Fibroblast of lung (primary cell): Measurements from ENCODE around the gene HNRNPLL. TPM values are rescaled to one million over a fixed set of nuclear protein-coding genes. Genes with fewer than 3 reads are reported as not detected.

Experiments used
- DNase-seq, 2 donors: peaks; one replicate each; pipeline versions ENCODE4 v3.0.0 to v3.0.0-alpha.2; 2010; ENCODE audit warnings: low read depth in 2 of 2
- H2AFZ ChIP-seq: 2 replicates; pipeline ENCODE4 v1.5.1; 2012; ENCODE audit warnings: low read length, control low read depth, inconsistent platforms
- H3K27ac ChIP-seq: 2 replicates; pipeline ENCODE4 v1.5.1; 2011; ENCODE audit warnings: low read length, control low read depth; ENCODE audit not compliant: insufficient read depth
- H3K27me3 ChIP-seq: 2 replicates; pipeline ENCODE4 v1.5.1; 2011; ENCODE audit warnings: mild to moderate bottlenecking, low read length; ENCODE audit not compliant: control insufficient read depth, insufficient read depth
- H3K36me3 ChIP-seq: 2 replicates; pipeline ENCODE4 v1.5.1; 2011; ENCODE audit warnings: low read length; ENCODE audit not compliant: control insufficient read depth, insufficient read depth
- H3K4me1 ChIP-seq: 2 replicates; pipeline ENCODE4 v1.5.1; 2011; ENCODE audit warnings: low read length; ENCODE audit not compliant: control insufficient read depth, insufficient read depth; ENCODE audit errors: extremely low read depth
- H3K4me2 ChIP-seq: 2 replicates; pipeline ENCODE4 v1.5.1; 2011; ENCODE audit warnings: low read length, control low read depth; ENCODE audit not compliant: insufficient read depth; ENCODE audit errors: extremely low read depth
- H3K4me3 ChIP-seq, 4 experiments: fragments of 200-600 bp in 1 of 4; sonication (generic) in 1 of 4; replicated peaks in 1 of 4; 2 replicates each; pipeline ENCODE4 v1.5.1; 2011 to 2016; ENCODE audit warnings: low read length in 4 of 4, low read depth in 3 of 4, mild to moderate bottlenecking in 3 of 4, control low read depth in 2 of 4, inconsistent platforms in 1 of 4, mixed read lengths in 1 of 4; ENCODE audit not compliant: insufficient read depth in 1 of 4; ENCODE audit errors: control extremely low read depth in 1 of 4
- H3K79me2 ChIP-seq: 2 replicates; pipeline ENCODE4 v1.5.1; 2012; ENCODE audit warnings: mild to moderate bottlenecking, low read length, inconsistent platforms; ENCODE audit not compliant: control insufficient read depth, insufficient read depth
- H3K9ac ChIP-seq: 2 replicates; pipeline ENCODE4 v1.5.1; 2011; ENCODE audit warnings: mild to moderate bottlenecking, low read length, control low read depth; ENCODE audit not compliant: insufficient read depth
- H3K9me3 ChIP-seq: 2 replicates; pipeline ENCODE4 v1.5.1; 2012; ENCODE audit warnings: low read depth, low read length; ENCODE audit not compliant: control insufficient read depth, insufficient read depth
- H4K20me1 ChIP-seq: 2 replicates; pipeline ENCODE4 v1.5.1; 2011; ENCODE audit warnings: low read length; ENCODE audit not compliant: control insufficient read depth, insufficient read depth; ENCODE audit errors: extremely low read depth
- EZH2 ChIP-seq: IDR thresholded peaks from 2 replicates; pipeline ENCODE4 v1.5.1; 2012; ENCODE audit warnings: low read length, control low read depth, mild to moderate bottlenecking; ENCODE audit errors: missing control alignments
- polyA plus RNA-seq, 2 donors: library from polyadenylated mRNA; depleted of rRNA in 1 of 2; stranded (reverse) in 1 of 2; unstranded in 1 of 2; fragments of >200 nt; gene quantifications; 2 replicates each; pipeline ENCODE4 v1.2.1, GENCODE V29; 2011 to 2012; ENCODE audit warnings: missing spikeins in 1 of 2
- total RNA-seq: library from RNA; depleted of rRNA; stranded (reverse); fragments of >200 nt; gene quantifications from 2 replicates; pipeline ENCODE4 v1.2.1, GENCODE V29; 2014
- TF ChIP-seq, protein P1 (sequence below), 2 donors: IDR thresholded peaks in 1 of 2; conservative IDR thresholded peaks in 1 of 2; 1 replicate in 1 of 2; 2 replicates in 1 of 2; pipeline ENCODE4 v1.5.1; 2011 to 2012; ENCODE audit warnings: low read length in 2 of 2, control low read depth in 1 of 2, inconsistent platforms in 1 of 2, low read depth in 1 of 2, mild to moderate bottlenecking in 1 of 2

Gene HNRNPLL
- total and polyA plus RNA-seq, 2 donors (not counting 1 experiment from before 2014, with no cell fraction given) = 36.4 to 51.4 TPM

DNA sequence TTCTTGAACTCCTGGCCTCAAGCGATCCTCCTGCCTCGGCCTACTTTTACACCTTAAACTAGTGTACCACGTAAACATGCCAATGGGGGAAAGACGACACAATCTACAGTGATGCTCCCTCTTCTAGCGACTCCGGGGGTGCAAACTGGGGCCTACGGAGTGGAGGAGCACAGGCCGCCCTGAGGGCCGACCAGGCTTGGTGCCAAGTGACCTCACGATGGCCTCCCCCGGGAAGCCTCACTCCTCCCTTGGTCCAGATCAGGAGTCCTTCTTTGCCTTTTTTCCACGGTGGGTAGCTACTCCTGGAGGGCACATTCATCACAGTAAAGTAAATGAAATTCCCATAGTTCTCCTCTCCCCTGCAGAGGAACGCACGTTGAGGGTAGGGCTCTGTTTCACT is 73.5 kb downstream of the HNRNPLL start:
- peaks cover 2% of the 10 kb centered on the region for H3K27me3 ChIP-seq
- no peak for DNase-seq
- H3K36me3 ChIP-seq = no peaks in the 10 kb centered on the region
- TF ChIP-seq EZH2 = no peak
- TF ChIP-seq, protein P1, sequence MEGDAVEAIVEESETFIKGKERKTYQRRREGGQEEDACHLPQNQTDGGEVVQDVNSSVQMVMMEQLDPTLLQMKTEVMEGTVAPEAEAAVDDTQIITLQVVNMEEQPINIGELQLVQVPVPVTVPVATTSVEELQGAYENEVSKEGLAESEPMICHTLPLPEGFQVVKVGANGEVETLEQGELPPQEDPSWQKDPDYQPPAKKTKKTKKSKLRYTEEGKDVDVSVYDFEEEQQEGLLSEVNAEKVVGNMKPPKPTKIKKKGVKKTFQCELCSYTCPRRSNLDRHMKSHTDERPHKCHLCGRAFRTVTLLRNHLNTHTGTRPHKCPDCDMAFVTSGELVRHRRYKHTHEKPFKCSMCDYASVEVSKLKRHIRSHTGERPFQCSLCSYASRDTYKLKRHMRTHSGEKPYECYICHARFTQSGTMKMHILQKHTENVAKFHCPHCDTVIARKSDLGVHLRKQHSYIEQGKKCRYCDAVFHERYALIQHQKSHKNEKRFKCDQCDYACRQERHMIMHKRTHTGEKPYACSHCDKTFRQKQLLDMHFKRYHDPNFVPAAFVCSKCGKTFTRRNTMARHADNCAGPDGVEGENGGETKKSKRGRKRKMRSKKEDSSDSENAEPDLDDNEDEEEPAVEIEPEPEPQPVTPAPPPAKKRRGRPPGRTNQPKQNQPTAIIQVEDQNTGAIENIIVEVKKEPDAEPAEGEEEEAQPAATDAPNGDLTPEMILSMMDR (conservative IDR thresholded peaks at IDR 0.05 in 1 of 2, IDR thresholded peaks at IDR 0.05 in 1 of 2; ENCODE audit: low read depth in 1 of 2, low read length in 2 of 2) = no peak
- H3K4me2 ChIP-seq = no peak overlapping the region
- H3K9me3 ChIP-seq = no peaks in the 10 kb centered on the region
- no peaks in the 10 kb centered on the region for H3K79me2 ChIP-seq
- no peak overlapping the region for H3K27ac ChIP-seq
- no peak overlapping the region for H2AFZ ChIP-seq
- H3K4me1 ChIP-seq = no peaks in the 10 kb centered on the region
- no peaks in the 10 kb centered on the region for H4K20me1 ChIP-seq
- no peak overlapping the region for H3K4me3 ChIP-seq
- H3K9ac ChIP-seq = no peak overlapping the region

DNA sequence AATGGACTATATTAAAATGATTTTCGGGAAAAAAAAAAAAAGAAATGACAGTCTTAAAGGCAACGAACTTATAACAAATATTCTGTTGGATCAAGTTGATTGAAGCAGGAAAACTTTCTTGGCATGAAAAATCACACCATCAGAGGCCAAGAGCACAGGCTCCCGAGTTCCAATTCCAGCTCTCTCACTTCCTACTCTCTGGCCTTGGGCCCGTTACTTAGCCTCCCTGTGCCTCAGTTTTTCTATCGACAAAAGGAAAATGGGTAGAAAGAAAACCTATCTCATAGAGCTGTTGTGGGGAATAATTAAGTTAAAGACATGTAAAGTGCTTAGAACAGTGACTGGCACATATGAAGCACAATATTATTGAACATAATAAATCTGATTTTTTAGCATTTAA is 74.2 kb downstream of the HNRNPLL start:
- Histone ChIP-seq H3K4me3 (peak overlapping the region; percentile 33 to 62 (median 44)), H3K9ac (no peak overlapping the region), H4K20me1 (no peaks in the 10 kb centered on the region), H3K4me2 (peak overlapping the region; percentile 55), H3K27ac (no peak overlapping the region), H3K9me3 (no peaks in the 10 kb centered on the region), H3K36me3 (no peaks in the 10 kb centered on the region), H3K79me2 (no peaks in the 10 kb centered on the region), H3K4me1 (no peaks in the 10 kb centered on the region), H2AFZ (no peak overlapping the region), H3K27me3 (peaks cover 2% of the 10 kb centered on the region)
- TF ChIP-seq, protein P1 (conservative IDR thresholded peaks at IDR 0.05 in 1 of 2, IDR thresholded peaks at IDR 0.05 in 1 of 2; ENCODE audit: low read depth in 1 of 2, low read length in 2 of 2) = no peak
- no peak for TF ChIP-seq EZH2
- no peak for DNase-seq

DNA sequence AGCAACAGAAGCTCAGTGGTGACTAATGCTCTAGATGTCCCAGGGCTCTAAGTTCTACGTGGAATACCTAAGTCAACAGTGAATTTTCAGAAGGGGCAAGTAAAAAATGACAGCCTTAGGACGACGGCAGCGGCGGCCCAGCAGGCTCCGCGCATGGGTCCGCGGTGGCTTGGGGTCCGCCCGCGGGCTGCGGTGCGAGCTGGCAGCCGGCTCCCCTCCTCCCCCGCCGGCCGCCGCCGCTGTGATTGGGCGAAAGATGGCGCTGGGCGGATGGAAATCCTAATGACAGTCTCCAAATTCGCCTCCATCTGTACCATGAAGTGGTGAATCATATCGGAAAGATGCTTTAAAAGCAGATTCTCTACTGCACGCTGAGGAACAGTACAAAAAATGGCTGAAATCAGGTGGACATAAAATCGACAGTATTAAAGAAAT is 74.7 kb downstream of the HNRNPLL start:
- H3K4me2 ChIP-seq = peak overlapping the region; percentile 69
- H3K9me3 ChIP-seq = no peaks in the 10 kb centered on the region
- H3K27ac ChIP-seq = peak overlapping the region; percentile 44
- H2AFZ ChIP-seq = peak overlapping the region; percentile 55
- H3K4me3 ChIP-seq = peak overlapping the region; percentile 33 to 62 (median 44)
- peaks cover under 1% of the 10 kb centered on the region for H3K27me3 ChIP-seq
- DNase-seq = peak; percentile 58 to 74
- H3K9ac ChIP-seq = peak overlapping the region; percentile 66
- no peaks in the 10 kb centered on the region for H3K36me3 ChIP-seq
- TF ChIP-seq, protein P1 (conservative IDR thresholded peaks at IDR 0.05 in 1 of 2, IDR thresholded peaks at IDR 0.05 in 1 of 2; ENCODE audit: low read depth in 1 of 2, low read length in 2 of 2) = no peak
- no peak for TF ChIP-seq EZH2
- no peaks in the 10 kb centered on the region for H4K20me1 ChIP-seq
- H3K79me2 ChIP-seq = no peaks in the 10 kb centered on the region
- no peaks in the 10 kb centered on the region for H3K4me1 ChIP-seq
